ENCODE results near the gene SNTG2.
"Not testable (repeated sequence)": the region's sequence is repeated elsewhere in the genome, so short reads cannot be mapped to it uniquely, and the experiment has no call there.

The SNTG2 gene

GRCh38 chr2:1209761-1210160 lies 259.1 kb downstream of the SNTG2 start:
- no peak for DNase-seq

GRCh38 chr2:1210352-1210751 lies 259.7 kb downstream of the SNTG2 start:
- DNase-seq: no peak

GRCh38 chr2:1219901-1220573 lies 269.4 kb downstream of the SNTG2 start:
- no peak for DNase-seq

- no peak for DNase-seq
Measured at GRCh38 chr2:1222056-1222455, 271.4 kb downstream of the SNTG2 start.

GRCh38 chr2:1223791-1224190 lies 273.1 kb downstream of the SNTG2 start:
- no peak for DNase-seq

GRCh38 chr2:1224901-1225300 lies 274.3 kb downstream of the SNTG2 start:
- no peak for DNase-seq

GRCh38 chr2:1226766-1227165 lies 276.1 kb downstream of the SNTG2 start:
- DNase-seq: no peak

- no peak for DNase-seq
Measured at GRCh38 chr2:1227274-1227900, 276.7 kb downstream of the SNTG2 start.

GRCh38 chr2:1229596-1229995 lies 278.9 kb downstream of the SNTG2 start:
- not testable (repeated sequence) for DNase-seq

- no peak for DNase-seq
Measured at GRCh38 chr2:1230155-1230893, 279.7 kb downstream of the SNTG2 start.

- DNase-seq: no peak
Measured at GRCh38 chr2:1231466-1232063, 280.9 kb downstream of the SNTG2 start.

GRCh38 chr2:1233281-1233680 lies 282.6 kb downstream of the SNTG2 start:
- DNase-seq: no peak

GRCh38 chr2:1234731-1235308 lies 284.2 kb downstream of the SNTG2 start:
- DNase-seq: no peak

- DNase-seq: no peak
Measured at GRCh38 chr2:1235806-1236205, 285.2 kb downstream of the SNTG2 start.

GRCh38 chr2:1236606-1237005 lies 286.0 kb downstream of the SNTG2 start:
- no peak for DNase-seq

GRCh38 chr2:1237783-1238182 lies 287.1 kb downstream of the SNTG2 start:
- DNase-seq: no peak

GRCh38 chr2:1238598-1239138 lies 288.0 kb downstream of the SNTG2 start:
- no peak for DNase-seq

GRCh38 chr2:1245193-1245592 lies 294.5 kb downstream of the SNTG2 start:
- no peak for DNase-seq

GRCh38 chr2:1246239-1246638 lies 295.6 kb downstream of the SNTG2 start:
- no peak for DNase-seq

- no peak for DNase-seq
Measured at GRCh38 chr2:1246991-1247390, 296.3 kb downstream of the SNTG2 start.

- DNase-seq: no peak
Measured at GRCh38 chr2:1248187-1248586, 297.5 kb downstream of the SNTG2 start.

- DNase-seq: no peak
Measured at GRCh38 chr2:1249897-1250687, 299.4 kb downstream of the SNTG2 start.

Data from SIG-M5 (cell line).